Measurements from ENCODE around the gene TBC1D20.
"Not testable (repeated sequence)": the region's sequence is repeated elsewhere in the genome, so short reads cannot be mapped to it uniquely, and the experiment has no call there.

TBC1D20 gene

GRCh38 chr20:401682-402495 is 60.4 kb downstream of the TBC1D20 start:
- DNase-seq (ENCODE audit: low spot score): peak; percentile 98

DNA sequence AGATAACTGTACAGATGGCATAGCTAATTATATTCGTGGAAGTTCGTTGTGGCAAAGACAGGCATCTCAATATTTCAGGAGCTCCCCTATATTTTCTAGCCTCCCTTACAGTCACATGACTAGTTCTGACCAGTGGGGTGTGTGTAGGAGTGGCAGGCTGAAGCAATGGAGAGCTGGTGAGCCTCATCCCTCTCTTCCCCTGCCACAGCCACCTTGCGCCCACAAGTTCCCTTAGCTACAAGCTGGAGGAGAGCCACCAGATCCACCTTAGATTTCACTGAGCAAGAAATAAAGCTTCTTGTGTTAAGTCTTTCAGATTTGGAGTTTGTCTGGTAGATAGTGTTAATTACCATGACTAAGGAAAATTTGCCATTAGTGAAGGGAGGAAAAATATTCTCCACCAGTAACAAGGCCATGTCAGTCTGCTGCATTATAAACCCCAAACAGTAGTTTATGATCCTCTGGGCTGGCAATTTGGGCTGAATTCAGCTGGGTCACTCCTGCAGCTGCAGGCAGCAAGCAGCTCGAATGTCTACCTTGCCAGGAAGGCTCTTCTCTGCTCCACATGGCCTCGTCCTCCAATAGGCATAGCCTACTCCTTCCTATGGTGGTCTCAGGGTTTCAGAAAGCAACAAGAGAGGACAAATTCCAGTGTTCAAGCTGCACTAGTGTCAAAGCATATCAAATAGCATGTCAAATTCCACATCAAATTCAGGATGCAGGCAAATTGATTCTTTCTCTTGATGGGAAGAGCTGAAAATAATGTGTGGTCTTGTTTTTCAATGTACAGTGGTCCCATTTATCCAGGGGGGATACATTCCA is 61.7 kb downstream of the TBC1D20 start:
- DNase-seq (ENCODE audit: low spot score): no peak

GRCh38 chr20:400128-400453 is 62.2 kb downstream of the TBC1D20 start:
- no peak for DNase-seq (ENCODE audit: low spot score)

DNA sequence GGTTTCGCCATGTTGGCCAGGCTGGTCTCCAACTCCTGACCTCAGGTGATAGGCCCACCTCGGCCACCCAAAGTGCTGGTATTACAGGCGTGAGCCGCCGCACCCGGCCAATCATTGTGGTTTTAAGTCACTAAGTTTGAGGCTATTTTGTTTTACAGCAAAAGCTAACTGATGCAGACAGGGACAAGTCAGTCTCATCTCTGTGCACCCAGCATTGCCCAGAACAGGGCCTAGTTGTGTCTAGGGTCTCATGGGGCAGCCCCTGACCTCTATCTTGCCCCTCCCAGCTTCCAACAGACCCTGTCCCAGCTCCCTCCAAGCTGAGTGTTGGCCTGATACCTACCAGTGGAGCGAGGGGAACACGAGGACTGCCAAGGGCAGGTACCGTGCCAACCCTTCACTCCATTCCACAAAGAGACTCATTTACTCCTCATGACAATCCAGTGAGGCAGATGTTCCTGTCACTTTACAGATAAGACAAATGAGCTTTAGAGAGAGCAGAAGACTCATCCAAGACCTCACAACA is 63.1 kb downstream of the TBC1D20 start:
- DNase-seq (ENCODE audit: low spot score): no peak

- no peak for DNase-seq (ENCODE audit: low spot score)
Measured at GRCh38 chr20:397432-398237, 64.7 kb downstream of the TBC1D20 start.

- no peak for DNase-seq (ENCODE audit: low spot score)
Measured at GRCh38 chr20:396619-397431, 65.5 kb downstream of the TBC1D20 start.

- no peak for DNase-seq (ENCODE audit: low spot score)
Measured at GRCh38 chr20:396252-396618, 66.1 kb downstream of the TBC1D20 start.

GRCh38 chr20:393296-393695 is 69.0 kb downstream of the TBC1D20 start:
- not testable (repeated sequence) for DNase-seq (ENCODE audit: low spot score)

DNA sequence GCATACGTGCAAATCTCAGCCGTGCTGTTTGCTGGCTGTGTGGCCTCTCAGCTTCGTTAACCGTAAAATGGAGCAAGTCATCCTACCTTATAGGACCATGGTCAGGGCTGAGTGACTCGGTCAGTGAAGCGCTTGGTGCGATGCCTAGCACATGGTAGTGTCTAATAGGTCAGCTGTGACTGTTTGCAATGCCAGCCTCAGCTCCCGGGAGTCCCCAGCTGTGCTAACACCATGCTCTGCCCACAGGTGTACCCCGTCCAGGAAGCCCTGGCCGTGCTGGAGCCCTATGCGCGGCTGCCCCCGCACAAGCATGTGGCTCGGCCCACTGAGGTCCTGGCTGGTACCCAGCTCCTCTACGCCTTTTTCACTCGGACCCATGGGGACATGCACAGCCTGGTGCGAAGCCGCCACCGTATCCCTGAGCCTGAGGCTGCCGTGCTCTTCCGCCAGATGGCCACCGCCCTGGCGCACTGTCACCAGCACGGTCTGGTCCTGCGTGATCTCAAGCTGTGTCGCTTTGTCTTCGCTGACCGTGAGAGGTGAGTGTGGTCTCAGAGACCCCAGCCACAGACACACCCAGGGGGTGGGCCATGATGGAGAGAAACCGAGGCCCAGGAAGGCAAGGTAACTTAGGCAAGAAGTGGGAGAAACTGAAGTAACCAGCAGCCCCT is 71.2 kb downstream of the TBC1D20 start:
- no peak for DNase-seq (ENCODE audit: low spot score)

- no peak for DNase-seq (ENCODE audit: low spot score)
Measured at GRCh38 chr20:389220-389619, 73.1 kb downstream of the TBC1D20 start.

DNA sequence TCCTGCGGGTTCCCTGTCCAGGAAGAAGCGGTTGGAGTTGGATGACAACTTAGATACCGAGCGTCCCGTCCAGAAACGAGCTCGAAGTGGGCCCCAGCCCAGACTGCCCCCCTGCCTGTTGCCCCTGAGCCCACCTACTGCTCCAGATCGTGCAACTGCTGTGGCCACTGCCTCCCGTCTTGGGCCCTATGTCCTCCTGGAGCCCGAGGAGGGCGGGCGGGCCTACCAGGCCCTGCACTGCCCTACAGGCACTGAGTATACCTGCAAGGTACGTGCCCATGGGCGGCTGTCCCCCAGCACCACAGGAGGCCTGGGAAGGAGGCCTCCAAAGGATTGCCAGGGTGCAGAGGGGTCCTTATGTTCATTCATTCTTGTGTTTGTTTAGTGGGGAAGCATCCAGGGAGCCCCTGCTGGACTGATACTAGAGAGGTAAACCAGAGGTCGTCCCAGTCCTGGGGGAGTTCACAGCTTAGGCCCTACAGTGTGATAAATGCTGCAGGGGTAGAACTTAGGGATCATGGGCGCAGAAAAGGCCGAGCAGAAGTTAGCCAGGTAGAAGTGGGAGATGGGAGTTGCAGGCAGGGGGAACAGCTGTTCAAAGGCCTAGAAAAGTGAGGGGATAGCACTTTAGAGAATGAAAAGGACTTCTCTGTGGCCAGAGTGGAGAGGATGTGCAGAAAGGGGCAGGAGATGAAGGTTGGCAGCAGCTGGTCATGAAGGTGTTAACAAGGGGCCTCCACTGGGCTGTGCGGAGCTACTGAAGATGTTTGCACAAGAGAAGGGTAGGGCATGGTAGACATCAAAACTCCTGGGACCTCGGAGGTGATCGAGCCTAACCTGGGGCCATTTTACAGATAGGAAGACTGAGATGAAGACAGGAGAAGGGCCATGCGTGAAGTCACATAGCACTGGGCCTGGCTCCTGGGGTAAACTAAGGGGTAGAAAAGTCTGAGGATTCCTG is 74.0 kb downstream of the TBC1D20 start:
- DNase-seq (ENCODE audit: low spot score): no peak

GRCh38 chr20:387520-387919 is 74.8 kb downstream of the TBC1D20 start:
- no peak for DNase-seq (ENCODE audit: low spot score)

DNA sequence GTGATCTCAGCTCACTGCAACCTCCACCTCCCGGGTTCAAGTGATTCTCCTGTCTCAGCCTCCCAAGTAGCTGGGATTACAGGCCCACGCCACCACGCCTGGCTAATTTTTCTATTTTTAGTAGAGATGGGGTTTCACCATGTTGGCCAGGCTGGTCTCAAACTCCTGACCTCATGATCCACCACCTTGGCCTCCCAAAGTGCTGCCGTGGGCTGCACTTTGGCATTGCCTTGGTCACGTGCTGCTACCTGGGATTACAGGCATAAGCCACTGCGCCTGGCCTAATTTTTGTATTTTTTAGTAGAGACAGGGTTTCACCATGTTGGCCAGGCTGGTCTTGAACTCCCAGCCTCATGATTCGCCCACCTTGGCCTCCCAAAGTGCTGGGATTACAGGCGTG is 75.7 kb downstream of the TBC1D20 start:
- not testable (repeated sequence) for DNase-seq (ENCODE audit: low spot score)
